GM21390 (cell line): Measurements from ENCODE around the gene LIX1.
"Not testable (repeated sequence)": the region's sequence is repeated elsewhere in the genome, so short reads cannot be mapped to it uniquely, and the experiment has no call there.

Experiments used
- ATAC-seq: cut with Tn5 transposase; IDR thresholded peaks from one replicate; pipeline ENCODE4 v1.9.1; 2021; ENCODE audit not compliant: unreplicated experiment

The LIX1 gene

GRCh38 chr5:97142521-97143254 is at the start of gene LIX1:
Gene LIX1 (minus strand): TSS chr5:97142611. CDS start chr5:97142576, 35 bp downstream.
- peak; percentile 84 for ATAC-seq

GRCh38 chr5:97191893-97192292 is 49.5 kb upstream of the LIX1 start:
- ATAC-seq, result no peak

- ATAC-seq, result not testable (repeated sequence)
Observed at GRCh38 chr5:97189523-97189922, 47.1 kb upstream of the LIX1 start.

GRCh38 chr5:97183930-97184213 is 41.5 kb upstream of the LIX1 start:
- ATAC-seq, result no peak

GRCh38 chr5:97183100-97183929 is 40.9 kb upstream of the LIX1 start, which contains the start of gene RIOK2:
Gene RIOK2 (minus strand): TSS chr5:97183247. CDS start chr5:97183191, 56 bp downstream.
- peak; percentile 92 for ATAC-seq

- ATAC-seq, result no peak
Observed at GRCh38 chr5:97182571-97183099, 40.2 kb upstream of the LIX1 start.

- ATAC-seq, result no peak
Observed at GRCh38 chr5:97181856-97182545, 39.6 kb upstream of the LIX1 start.

GRCh38 chr5:97179457-97179856 is 37.0 kb upstream of the LIX1 start:
- not testable (repeated sequence) for ATAC-seq

GRCh38 chr5:97172227-97172626 is 29.8 kb upstream of the LIX1 start:
- ATAC-seq, result no peak

- no peak for ATAC-seq
Observed at GRCh38 chr5:97171703-97172102, 29.3 kb upstream of the LIX1 start.

GRCh38 chr5:97167435-97167834 is 25.0 kb upstream of the LIX1 start:
- ATAC-seq, result peak; percentile 79

GRCh38 chr5:97165726-97166125 is 23.3 kb upstream of the LIX1 start:
- ATAC-seq, result no peak

- no peak for ATAC-seq
Observed at GRCh38 chr5:97164846-97165245, 22.4 kb upstream of the LIX1 start.

- ATAC-seq, result no peak
Observed at GRCh38 chr5:97163790-97164285, 21.4 kb upstream of the LIX1 start.

- no peak for ATAC-seq
Observed at GRCh38 chr5:97163360-97163764, 21.0 kb upstream of the LIX1 start.

GRCh38 chr5:97162045-97162444 is 19.6 kb upstream of the LIX1 start:
- no peak for ATAC-seq

- no peak for ATAC-seq
Observed at GRCh38 chr5:97157689-97158088, 15.3 kb upstream of the LIX1 start.

GRCh38 chr5:97151370-97151769 is 9.0 kb upstream of the LIX1 start:
- ATAC-seq, result no peak

- no peak for ATAC-seq
Observed at GRCh38 chr5:97150401-97150800, 8.0 kb upstream of the LIX1 start.

- ATAC-seq, result no peak
Observed at GRCh38 chr5:97149709-97150108, 7.3 kb upstream of the LIX1 start.

GRCh38 chr5:97148288-97148687 is 5.9 kb upstream of the LIX1 start:
- ATAC-seq, result no peak
